Measurements from ENCODE around the gene C6orf15.

Gene C6orf15

DNA sequence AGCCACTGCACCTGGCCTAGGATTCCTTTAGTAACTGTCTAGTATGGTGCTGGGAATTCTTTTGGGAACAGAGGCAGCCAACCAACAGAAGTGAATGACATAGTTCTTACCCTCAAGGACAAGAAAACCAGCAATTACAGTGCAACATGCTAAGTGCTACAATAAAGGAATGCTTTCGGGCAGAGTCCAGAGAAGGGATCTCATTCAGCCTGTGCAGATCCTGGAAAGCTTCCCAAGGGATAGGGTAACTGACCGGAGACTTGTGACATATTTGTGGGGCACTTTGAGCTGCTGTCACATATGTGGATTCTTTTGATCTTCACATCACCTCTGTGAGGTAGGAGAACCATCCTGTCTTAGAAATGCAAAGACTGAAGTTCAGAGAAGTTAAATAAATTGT, 46.8 kb downstream of the C6orf15 start:
- DNase-seq, result no peak

DNA sequence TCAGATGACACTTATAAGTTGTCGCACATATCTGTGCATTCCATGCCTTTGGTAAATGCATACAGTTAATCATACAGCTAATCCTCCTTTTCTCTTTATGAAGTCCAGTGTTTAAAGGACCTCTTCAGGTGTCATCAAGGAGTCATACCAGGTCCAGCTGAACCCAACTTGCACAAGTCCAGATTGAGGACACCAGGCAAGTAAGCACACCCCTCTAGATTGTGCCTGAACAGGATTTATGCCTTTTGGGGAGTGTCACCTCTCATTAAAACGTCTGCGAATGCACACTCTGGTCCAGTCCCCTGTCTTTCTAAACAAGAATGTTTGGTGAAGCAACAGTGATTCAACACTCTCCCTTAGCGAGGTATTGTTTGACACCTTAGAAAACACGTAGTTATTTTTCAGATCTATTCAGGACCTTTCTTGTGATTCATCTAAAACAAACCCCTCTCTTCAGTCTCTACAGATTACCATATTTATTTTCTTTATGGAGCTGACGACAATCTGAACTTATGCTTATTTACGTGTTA, 48.4 kb downstream of the C6orf15 start:
- no peak for DNase-seq
